GM21360 (cell line): Measurements from ENCODE around the gene TRPM5.

Experiments
- ATAC-seq: cut with Tn5 transposase; IDR thresholded peaks from one replicate; pipeline ENCODE4 v1.9.1; 2021; ENCODE audit warnings: mild to moderate bottlenecking, moderate library complexity; ENCODE audit not compliant: unreplicated experiment

Gene TRPM5

DNA sequence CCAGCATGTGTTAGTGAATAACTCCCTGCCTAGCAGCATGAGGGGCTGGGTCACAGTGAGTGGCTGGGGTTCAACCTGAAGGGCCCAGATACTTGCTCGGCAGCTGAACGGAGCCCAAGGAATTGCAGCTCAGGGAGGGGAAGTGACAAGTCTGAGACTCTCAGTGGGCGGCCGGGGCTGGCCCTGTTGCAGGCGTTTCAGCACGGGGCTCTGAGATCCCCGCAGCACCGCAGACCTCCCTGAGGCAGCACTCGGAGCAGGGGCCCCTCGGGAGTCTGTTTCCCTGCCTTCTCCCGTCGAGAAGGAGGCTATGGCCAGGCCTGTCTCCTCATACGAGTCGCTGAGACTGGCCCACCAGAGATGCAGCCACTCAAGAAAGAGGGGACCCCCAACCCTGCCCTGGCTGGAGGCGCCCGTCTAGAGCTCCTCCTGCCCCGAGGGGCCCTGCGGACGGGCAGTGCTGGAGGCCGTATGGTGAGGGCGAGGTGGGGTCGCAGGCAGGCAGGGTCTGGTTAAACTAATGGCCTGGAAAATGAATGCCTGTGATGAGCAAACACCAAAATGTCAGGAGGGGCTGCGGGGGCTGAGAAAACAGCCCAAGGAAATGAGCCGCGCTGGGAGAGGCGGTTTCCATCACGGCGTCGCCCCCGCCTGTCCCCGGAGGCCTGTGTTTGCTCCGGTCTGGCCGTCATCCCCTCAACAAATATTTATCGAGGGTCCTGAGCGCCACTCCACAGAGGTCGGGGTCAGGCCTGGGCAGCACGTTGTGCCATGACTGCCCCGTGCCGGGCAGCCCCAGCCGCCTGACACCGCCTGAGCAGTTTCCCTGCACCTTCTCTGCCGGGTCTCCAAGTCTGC lies 34.5 kb downstream of the TRPM5 start:
- no peak for ATAC-seq

DNA sequence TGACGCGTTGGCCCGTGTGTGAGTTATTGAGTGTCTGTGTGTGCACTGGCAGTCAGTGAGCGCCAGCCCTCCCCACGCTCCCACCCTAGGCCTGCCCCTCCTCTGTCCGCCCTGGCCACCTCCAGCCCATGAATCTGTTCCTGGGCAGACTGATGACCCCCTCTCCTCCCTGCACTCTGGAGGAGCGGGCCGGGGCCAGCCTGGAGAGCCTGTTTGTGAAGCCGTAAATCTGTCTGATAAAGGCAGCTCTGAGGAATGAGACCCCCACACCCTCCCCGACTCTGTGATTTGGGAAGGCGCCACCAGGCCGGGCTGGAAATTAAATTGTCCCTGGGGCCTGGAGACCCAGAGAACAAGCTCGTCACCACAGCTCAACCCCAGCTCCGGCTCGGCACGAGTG lies 35.2 kb downstream of the TRPM5 start:
- ATAC-seq = no peak

DNA sequence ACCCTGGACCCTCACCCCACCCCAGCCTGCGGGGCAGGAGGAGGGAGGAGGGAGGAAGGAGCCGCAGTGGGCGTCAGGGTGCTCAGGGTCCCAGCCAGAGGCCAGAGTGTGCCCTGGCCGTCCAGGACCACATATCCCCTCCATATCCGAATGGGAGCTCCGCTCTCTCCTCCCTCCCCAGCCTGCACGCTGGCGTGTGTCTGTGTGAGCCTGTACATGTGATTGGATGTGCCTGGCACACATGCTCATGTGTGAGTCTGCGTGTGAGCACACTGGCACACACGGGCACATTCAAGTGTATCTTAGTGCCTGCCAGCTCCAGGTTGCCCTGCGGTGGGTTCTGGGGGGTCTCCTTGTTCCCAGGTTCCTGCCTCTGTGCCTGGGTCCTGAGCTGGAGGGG lies 35.6 kb downstream of the TRPM5 start:
- ATAC-seq = no peak

DNA sequence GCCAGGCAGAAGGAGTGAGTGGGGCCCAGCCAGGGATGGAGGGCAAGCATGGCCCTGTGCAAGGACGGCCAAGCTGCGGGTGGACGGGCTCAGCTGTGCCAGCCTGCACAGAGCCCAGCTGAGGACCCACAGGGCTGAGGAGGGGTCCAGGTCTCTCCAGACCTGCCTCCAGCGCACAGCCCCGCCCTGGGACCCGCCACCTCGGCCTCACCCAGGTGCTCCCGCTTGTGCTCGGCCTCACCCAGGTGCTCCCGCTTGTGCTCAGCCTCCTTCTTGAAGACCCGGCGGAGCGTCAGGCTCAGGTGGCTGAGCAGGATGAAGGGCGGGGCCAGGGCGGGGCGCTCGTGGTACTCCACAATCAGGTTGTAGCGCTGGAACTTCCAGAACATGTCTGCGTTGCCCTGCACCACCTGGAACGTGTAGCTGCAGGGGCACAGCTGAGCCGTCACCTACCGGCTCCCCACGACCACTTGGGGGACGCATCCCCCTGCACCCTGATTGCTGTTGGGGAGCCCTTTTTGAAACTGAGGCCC lies 37.4 kb downstream of the TRPM5 start:
- ATAC-seq = no peak

DNA sequence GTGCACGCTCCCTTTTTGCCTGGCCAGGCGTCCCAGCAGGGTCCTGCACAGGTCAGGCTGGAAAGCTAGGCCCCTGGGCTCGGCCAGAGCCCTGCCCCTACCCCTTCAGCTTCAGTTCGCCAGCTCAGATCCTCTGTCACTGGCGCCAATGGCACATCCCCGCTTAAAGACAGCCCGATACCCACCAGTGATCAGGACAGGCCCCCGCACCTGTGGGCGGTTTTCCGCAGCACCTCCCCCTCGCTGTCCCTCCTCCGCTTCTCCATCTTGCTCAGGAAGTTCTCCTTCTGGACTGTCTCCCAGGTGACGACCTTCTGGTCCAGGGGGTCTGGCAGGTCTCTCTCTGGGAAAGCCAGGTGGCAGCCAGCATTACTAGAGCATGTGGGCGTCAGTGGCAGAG lies 37.9 kb downstream of the TRPM5 start:
- ATAC-seq = no peak

DNA sequence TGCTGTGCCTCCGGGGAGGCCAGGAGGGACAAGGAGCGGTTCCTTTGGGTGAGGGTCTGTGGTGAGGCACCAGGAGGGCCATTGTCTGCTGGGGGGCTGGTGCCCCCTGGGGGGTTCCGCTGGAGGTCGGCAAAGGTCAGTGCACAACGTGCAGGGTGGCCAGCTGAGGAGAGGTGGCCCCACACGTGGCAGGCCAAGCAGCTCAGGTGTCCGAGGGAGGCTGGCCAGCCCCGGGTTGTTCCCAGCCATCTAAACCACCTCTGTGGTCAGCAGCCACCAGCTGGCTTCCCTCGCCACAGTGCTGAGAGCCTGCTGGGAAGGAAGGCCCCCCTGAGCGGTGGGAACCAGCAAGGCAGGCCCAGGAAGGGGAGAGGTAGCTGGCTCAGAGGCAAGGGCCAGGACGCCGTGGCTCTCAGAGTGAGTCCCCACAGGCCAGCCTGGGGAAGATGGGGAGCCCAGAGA lies 39.5 kb downstream of the TRPM5 start:
- no peak for ATAC-seq

DNA sequence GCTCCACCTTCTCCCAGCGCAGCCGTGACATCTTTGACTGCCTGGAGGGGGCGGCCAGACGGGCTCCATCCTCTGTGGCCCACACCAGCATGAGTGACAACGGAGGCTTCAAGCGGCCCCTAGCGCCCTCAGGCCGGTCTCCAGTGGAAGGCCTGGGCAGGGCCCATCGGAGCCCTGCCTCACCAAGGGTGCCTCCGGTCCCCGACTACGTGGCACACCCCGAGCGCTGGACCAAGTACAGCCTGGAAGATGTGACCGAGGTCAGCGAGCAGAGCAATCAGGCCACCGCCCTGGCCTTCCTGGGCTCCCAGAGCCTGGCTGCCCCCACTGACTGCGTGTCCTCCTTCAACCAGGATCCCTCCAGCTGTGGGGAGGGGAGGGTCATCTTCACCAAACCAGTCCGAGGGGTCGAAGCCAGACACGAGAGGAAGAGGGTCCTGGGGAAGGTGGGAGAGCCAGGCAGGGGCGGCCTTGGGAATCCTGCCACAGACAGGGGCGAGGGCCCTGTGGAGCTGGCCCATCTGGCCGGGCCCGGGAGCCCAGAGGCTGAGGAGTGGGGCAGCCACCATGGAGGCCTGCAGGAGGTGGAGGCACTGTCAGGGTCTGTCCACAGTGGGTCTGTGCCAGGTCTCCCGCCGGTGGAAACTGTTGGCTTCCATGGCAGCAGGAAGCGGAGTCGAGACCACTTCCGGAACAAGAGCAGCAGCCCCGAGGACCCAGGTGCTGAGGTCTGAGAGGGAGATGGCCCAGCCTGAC lies 41.2 kb downstream of the TRPM5 start:
- ATAC-seq = no peak

DNA sequence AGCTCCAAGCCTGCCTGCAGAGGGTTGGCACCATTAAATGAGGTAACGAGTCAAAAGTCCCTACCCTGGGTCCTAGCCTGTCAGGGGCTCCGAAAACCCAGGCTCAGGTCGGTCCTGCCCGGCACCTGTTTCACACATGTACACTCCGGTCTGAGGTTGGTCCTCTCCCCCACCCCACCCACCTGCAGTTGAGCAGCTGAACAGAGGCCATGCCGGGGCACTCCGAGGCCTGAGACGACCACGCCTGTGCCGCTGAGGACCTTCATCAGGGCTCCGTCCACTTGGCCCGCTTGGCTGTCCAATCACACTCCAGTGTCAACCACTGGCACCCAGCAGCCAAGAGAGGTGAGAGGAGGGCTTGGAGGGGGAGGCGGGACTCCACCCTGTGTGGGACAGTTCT lies 42.2 kb downstream of the TRPM5 start:
- ATAC-seq = no peak

DNA sequence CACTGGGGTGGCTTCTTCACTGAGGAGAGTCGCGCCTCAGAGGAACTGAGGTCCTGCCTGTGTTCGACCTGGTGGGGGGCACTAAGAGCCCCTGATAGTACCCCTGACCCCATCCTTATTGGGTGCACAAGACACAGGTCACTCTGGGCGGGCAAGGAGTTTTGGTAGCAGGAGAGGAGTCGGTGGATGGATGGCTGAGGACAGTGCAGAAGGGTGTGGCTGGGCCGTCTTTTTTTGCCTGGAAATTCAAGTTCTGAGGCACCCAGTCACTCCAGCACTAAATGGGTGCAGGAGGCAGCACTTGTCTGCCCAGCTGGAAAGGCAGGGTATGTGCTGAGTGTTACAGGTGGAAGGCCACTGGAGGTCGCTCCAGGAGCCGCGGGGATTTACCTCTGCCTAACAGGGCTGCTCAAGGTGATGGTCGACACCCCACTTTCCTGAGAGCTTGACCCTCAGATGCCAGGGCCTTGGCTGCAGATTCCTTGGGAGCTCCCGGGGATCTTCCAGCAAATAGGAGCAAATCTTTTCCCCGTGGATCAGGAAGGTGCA lies 42.8 kb downstream of the TRPM5 start:
- ATAC-seq = no peak

DNA sequence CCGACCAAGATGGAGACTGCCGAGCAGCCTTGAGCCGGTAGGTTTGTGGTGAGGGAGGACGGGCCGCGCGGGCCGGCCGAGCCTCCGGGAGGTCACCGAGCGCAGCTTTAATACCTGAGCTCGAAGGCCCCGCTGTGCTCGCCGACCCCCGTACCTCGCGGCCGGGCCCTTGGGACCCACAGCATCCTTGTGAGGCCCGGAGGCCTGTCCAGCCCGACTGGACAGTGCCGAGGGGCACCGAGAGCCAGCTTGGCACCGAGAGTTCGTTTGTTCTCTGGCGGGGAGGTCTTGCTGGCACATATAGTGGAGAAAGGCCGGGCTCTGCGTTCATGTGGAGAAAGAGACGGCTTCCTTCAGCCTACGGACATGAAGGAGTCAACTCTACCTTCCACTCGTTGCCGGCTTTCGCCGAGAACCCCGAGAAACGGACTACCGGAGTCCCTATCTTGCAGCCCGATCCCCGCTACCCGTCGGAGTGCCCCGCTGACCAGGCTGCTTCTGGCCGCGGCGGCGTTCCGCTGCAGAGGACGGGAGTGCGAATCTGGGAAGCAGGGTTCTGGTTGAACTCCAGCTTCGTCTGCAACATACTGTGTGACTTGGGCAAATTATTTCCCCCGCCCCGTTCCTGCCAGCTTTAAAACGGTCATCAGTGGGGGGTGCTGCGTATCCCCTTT lies 43.4 kb downstream of the TRPM5 start:
- no peak for ATAC-seq

DNA sequence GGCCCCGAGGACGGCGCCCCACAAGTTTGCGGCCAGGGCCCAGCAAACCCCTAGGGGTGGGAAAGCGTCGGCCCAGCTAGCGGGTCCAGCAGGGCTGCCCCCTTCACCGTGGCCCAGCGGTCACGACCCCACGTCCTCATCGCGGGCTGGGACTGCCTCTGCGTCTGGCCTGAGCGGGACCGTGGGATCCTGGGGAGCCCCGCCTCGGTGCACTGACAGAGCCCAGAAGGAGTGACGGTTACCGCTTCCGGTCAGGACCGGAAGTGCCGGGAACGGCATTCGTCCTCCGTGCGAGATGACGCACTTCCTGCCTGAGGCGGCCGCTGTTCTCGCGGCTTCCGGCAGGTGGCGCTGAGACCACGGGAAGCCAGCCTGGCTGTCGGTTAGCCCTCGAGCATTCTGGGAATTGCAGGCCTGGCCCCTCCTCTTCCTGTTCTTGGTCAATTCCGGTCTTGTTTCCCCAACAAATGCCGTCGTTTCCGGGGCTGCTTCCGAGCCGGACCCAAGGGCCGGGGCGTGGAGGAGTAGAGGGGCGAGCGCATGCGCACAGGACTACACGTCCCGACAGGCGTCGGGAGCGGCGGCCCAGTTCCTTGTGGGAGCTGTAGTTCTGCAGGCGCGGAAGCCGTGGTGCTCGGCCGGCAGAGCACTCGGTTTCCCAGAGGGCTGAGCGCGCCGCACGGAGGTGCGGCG lies 44.1 kb downstream of the TRPM5 start, which contains the start of gene TSSC4:
Gene TSSC4, plus strand, starts transcription at position 682 of the 693 bp plus-strand sequence. CDS start 1,884 bp downstream, outside the sequence.
- peak; percentile 74 for ATAC-seq

DNA sequence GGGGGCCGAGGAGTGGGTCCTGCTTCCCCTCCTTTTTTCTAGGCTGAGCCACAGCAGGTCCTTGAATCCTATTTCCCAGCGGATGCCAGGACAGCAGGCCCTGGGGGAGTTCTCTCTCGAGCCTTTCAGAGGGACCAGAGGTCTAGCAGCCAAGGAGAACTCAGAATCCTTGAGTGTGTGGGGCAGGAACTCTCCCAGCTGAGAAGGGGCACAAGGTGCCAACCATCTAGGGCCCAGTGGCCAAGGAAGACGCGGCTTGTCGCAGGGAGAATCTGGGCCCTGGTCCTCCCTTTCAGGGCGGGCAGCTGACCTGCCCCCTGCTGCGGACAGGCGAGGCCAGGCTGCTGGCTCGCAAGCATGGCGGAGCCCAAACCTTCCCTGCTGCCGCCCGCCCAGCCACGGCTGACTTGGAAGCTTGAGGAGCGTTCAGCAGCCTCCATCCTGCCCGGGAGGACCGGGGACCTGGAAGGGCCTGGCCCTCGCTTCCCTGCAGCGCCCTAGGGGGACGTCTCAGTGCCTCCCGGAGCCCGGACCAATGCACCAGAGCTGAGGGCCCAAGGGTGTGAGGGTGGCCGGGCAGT lies 44.7 kb downstream of the TRPM5 start:
- ATAC-seq = peak; percentile 10

DNA sequence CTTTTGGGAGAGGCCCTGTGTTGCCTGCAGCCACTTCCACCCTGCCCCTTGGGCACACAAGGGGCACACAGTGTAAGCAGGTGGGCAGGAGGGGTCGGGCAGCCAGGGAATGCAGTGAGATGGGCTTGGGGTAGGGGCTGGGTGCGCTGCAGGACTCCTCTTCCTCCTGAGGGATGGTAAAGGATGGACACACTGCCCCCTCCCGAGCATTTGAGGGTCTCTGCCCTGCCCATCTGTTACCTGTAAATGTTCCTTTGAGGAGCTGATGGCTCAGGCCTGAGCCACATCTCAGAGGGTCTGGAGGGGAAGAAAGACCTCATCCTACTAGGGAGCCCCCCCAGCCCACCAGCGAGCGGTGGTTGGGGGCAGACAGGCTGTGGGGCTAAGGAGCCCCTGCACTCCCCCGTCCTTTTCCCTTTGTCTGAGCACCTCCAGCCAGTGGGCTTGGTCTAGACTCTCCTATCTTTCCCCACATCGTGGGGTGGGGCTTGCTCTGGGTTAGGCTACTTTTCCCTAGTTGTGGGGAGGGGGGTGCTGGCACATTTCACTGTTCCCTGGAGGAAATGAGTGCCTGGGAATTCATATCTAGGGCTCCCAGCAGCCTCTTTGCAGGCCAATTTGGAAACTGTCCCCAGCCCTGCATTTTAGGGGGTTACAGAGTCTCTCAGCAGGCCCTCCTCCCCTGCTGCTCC lies 45.5 kb downstream of the TRPM5 start:
- no peak for ATAC-seq

DNA sequence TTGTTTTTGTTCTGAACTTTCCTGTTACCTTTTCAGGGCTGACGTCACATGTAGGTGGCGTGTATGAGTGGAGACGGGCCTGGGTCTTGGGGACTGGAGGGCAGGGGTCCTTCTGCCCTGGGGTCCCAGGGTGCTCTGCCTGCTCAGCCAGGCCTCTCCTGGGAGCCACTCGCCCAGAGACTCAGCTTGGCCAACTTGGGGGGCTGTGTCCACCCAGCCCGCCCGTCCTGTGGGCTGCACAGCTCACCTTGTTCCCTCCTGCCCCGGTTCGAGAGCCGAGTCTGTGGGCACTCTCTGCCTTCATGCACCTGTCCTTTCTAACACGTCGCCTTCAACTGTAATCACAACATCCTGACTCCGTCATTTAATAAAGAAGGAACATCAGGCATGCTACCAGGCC lies 47.3 kb downstream of the TRPM5 start:
- no peak for ATAC-seq

DNA sequence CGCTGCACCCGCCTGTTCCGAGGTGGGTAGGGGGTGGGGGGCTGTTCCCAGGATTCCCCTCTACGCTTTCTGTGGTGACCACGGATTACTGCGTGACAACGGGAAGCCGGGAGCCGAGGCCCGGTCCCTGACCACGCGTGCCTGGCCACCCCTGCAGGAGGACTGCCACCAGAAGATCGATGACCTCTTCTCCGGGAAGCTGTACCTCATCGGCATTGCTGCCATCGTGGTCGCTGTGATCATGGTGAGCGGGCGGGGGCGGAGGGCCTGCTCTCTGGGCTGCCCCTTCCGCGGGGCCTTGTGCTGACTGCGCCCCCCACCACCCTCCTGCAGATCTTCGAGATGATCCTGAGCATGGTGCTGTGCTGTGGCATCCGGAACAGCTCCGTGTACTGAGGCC lies 47.8 kb downstream of the TRPM5 start:
- ATAC-seq = no peak

DNA sequence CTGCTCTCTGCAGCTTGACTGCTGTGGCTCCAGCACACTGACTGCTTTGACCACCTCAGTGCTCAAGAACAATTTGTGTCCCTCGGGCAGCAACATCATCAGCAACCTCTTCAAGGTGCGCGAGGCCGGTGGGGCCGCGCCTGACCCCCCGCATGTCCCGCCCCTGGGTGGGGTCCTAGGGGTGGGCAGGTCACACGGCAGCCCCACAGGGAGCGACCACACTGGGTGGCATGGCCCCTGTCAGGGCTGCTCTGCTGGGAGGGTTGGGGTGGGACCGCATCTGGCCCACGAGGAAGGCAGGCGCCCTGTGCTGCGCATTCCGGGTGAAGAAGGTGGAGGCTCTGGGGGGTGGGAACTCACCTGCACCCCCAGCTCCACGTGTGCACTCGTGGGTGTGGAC lies 48.5 kb downstream of the TRPM5 start:
- ATAC-seq = no peak

DNA sequence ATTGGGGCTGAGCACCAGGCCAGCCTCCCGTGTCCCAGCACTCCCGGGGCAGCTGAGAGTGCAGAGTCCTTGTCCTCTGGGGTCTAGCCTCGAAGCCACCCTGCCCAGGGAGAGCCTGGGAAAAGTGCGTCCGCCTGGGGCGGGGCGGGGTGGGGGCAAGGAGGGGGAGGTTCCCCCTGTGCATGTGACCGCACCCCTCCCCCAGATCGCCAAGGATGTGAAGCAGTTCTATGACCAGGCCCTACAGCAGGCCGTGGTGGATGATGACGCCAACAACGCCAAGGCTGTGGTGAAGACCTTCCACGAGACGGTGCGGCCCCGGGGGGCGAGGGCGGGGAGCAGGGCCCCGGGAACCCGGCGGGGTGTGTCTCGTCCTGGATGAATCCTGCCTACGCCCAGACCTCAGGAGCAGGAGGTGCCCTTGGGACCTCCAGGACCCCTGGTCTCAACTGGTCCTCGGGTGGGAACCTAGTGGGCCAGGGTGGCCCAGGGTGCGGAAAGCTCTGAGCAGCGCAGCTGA lies 49.0 kb downstream of the TRPM5 start:
- ATAC-seq = no peak

DNA sequence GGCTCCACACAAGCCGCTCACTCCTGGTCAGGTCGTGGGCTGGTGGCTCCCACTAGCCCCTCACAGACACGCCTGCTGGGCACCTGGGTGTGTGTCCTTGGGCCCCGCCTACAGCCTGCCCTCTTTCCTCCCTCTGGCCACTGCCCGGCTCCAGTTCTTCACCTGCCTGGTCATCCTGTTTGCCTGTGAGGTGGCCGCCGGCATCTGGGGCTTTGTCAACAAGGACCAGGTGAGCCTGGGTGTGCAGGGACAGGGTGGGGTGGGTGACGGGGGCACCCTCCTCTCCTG lies 49.6 kb downstream of the TRPM5 start:
- ATAC-seq = no peak
